ENCODE data around the gene RTP2. TPM values are rescaled to one million over a fixed set of nuclear protein-coding genes. Genes with fewer than 3 reads are reported as not detected.

Gene RTP2
- total RNA-seq, 1 donor from 2014 or later = not detected

DNA sequence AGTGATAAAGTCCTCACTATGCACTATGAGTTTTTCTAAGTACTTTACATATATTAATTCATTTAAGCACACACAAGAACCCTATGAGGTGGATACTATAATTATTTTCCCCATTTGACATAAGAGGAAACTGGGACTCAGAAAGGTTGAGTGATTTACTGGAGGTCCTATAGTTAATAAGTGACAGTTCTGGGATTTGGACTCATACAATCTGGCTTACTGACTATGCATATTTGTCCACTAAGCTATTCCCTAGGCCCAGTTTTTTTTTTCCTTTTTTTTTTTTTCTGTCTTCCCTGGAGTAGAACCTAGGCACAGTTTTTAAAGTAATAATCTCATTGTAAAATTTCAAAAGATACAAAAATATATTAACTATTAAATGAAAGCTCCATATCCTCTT, 6.3 kb upstream of the RTP2 start:
- DNase-seq (ENCODE audit: low read depth, low spot score) = no peak
- no peaks in the 10 kb centered on the region for H3K27me3 Mint-ChIP-seq (ENCODE audit: low read depth)
- no peaks in the 10 kb centered on the region for H3K36me3 Mint-ChIP-seq (ENCODE audit: low read depth)
- H3K9me3 Mint-ChIP-seq = no peaks in the 10 kb centered on the region
- H3K4me1 Mint-ChIP-seq = no peaks in the 10 kb centered on the region
- H3K4me3 Mint-ChIP-seq = no peak overlapping the region
- no peak overlapping the region for H3K27ac Mint-ChIP-seq (ENCODE audit: unreplicated experiment)
- TF ChIP-seq, protein P1, sequence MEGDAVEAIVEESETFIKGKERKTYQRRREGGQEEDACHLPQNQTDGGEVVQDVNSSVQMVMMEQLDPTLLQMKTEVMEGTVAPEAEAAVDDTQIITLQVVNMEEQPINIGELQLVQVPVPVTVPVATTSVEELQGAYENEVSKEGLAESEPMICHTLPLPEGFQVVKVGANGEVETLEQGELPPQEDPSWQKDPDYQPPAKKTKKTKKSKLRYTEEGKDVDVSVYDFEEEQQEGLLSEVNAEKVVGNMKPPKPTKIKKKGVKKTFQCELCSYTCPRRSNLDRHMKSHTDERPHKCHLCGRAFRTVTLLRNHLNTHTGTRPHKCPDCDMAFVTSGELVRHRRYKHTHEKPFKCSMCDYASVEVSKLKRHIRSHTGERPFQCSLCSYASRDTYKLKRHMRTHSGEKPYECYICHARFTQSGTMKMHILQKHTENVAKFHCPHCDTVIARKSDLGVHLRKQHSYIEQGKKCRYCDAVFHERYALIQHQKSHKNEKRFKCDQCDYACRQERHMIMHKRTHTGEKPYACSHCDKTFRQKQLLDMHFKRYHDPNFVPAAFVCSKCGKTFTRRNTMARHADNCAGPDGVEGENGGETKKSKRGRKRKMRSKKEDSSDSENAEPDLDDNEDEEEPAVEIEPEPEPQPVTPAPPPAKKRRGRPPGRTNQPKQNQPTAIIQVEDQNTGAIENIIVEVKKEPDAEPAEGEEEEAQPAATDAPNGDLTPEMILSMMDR (conservative IDR thresholded peaks at IDR 0.05) = no peak

DNA sequence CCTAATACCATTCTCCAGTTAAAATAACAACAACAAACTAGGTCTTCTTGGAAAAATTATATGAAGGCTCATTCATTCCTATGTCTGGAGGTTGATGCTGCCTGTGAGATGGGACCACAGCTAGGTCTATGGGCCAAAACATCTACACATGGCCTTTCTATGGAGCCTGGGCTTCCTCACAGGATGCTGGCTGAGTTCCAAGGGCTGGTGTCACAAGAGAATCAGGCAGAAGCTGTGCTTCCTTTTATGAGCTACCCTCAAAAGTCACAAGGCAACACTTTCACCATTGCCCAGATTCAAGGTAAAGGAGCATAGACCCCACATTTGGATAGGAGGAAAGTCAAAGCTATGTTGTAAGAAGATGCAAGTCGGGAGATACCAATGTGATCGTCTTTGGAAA, 4.6 kb upstream of the RTP2 start:
- no peak overlapping the region for H3K4me3 Mint-ChIP-seq
- no peak for DNase-seq (ENCODE audit: low read depth, low spot score)

DNA sequence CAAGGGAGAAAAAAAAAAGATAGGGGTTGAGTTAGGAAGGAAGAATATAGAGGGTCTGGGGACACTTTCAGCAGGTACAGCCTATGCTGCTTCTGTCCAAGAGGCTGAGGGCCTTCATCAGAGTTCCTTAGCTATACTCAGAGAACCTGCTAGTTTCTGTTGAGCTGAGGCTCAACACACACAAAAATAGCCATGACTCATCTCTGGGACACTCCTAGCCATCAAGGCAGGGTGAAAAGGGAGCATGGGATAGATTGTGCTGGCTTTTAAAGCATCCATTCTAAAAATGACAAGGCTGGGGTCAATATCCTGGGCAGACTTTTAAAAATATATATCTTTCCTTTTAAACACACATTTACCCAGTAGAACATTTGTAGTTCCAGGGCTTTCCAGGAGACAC, 2.8 kb upstream of the RTP2 start:
- TF ChIP-seq, protein P1 (conservative IDR thresholded peaks at IDR 0.05) = no peak
- Mint-ChIP-seq H3K9me3 (no peaks in the 10 kb centered on the region), H3K36me3 (ENCODE audit: low read depth) (no peaks in the 10 kb centered on the region), H3K27ac (ENCODE audit: unreplicated experiment) (peak overlapping the region; percentile 44), H3K27me3 (ENCODE audit: low read depth) (no peaks in the 10 kb centered on the region), H3K4me3 (no peak overlapping the region), H3K4me1 (no peaks in the 10 kb centered on the region)
- DNase-seq (ENCODE audit: low read depth, low spot score) = no peak

More for the DNA sequence above, 4.6 kb upstream of the RTP2 start:
- no peaks in the 10 kb centered on the region for H3K9me3 Mint-ChIP-seq
- no peaks in the 10 kb centered on the region for H3K36me3 Mint-ChIP-seq (ENCODE audit: low read depth)
- no peaks in the 10 kb centered on the region for H3K27me3 Mint-ChIP-seq (ENCODE audit: low read depth)
- no peak overlapping the region for H3K27ac Mint-ChIP-seq (ENCODE audit: unreplicated experiment)
- no peaks in the 10 kb centered on the region for H3K4me1 Mint-ChIP-seq
- TF ChIP-seq, protein P1 (conservative IDR thresholded peaks at IDR 0.05) = no peak

DNA sequence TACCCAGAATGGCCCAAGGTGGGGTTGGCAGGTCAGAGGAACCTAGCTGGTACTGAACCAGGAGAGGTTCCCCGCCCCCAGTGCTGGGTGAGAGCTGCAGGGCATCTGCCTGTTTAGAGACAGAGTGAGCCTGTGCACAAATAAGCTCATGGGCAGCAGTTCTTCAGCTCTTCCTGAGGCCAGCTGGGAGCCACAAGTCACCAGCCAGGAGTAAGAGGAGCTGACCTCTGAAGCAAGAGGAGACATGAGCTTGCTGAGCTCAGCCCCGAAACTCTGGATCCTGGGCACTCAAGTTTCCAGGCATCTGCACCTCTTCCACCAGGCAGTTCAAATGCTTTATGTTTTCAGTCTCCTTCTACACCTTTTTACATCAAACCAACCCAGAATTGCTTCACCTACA, 2.1 kb downstream of the RTP2 start:
- TF ChIP-seq, protein P1 (conservative IDR thresholded peaks at IDR 0.05) = no peak
- DNase-seq (ENCODE audit: low read depth, low spot score) = no peak
- Mint-ChIP-seq H3K36me3 (ENCODE audit: low read depth) (no peaks in the 10 kb centered on the region), H3K27me3 (ENCODE audit: low read depth) (peaks cover 7% of the 10 kb centered on the region), H3K4me1 (no peaks in the 10 kb centered on the region), H3K4me3 (no peak overlapping the region), H3K9me3 (no peaks in the 10 kb centered on the region), H3K27ac (ENCODE audit: unreplicated experiment) (no peak overlapping the region)

DNA sequence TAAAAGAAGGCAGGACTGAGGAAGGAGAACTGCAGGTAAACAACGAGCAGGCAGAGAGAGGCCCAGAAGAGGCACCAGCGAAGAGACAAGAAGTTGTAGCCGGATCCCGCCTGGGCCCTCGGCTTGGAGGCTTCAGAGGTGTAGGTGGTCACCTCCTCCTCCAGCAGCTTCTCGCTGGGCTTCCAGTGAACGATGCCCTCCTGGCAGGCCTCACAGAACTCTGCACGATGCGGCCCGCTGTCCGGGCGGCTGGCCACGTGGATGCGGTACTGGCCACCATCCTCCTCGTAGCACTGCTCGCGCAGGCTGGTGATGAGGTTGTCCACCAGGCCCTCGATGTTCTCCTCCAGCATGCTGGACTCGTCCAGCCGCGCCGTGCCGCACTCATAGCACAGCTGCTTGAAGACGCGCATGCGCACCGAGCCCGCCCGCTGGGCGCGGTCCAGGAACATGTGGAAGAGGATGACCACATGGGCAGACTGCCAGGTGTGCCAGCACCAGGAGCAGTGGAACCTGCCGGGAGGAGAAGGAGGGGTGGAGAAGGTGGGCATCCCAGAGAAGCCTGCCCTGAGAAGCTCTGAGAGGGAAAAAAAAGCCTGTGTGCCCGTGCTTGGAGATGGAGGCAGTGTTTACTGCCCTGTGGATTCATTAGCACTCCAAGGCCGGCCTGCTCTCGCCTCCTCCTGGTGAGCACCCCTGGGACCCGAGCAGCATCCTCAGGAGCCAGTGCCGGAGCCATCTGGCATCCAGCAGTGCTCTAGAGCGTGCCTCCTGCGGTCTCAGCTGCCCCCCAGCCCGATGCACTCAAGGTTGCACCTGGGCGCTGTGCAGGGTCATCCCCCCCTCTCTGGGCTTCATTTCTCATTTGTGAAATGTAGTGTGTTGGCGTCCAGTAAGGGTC, 3.6 kb downstream of the RTP2 start:
- no peaks in the 10 kb centered on the region for H3K4me1 Mint-ChIP-seq
- no peak overlapping the region for H3K27ac Mint-ChIP-seq (ENCODE audit: unreplicated experiment)
- peaks cover 7% of the 10 kb centered on the region for H3K27me3 Mint-ChIP-seq (ENCODE audit: low read depth)
- no peak overlapping the region for H3K4me3 Mint-ChIP-seq
- no peaks in the 10 kb centered on the region for H3K36me3 Mint-ChIP-seq (ENCODE audit: low read depth)
- H3K9me3 Mint-ChIP-seq = peaks cover 6% of the 10 kb centered on the region
- TF ChIP-seq, protein P1 (conservative IDR thresholded peaks at IDR 0.05) = no peak
- no peak for DNase-seq (ENCODE audit: low read depth, low spot score)
